Activated T-cell treated with anti-CD3 and anti-CD28 coated beads, Interleukin-2, amount 50 U/mL, for 4 hours (primary cell): ENCODE data around the gene NPTXR. TPM values are rescaled to one million over a fixed set of nuclear protein-coding genes. Genes with fewer than 3 reads are reported as not detected.

ENCODE experiments used
- ATAC-seq, 2 donors: fragments of 200-7000 bp; cut with Tn5 transposase; one replicate each; pipeline ENCODE4 v1.10.0; 2021
- DNase-seq: peaks from one replicate; pipeline ENCODE4 v3.0.0-alpha.2; 2020
- H3K27me3 Mint-ChIP-seq: one replicate; pipeline ENCODE4 v1.8.0; 2021; ENCODE audit warnings: low read depth, mixed read lengths
- H3K36me3 Mint-ChIP-seq: one replicate; pipeline ENCODE4 v1.8.0; 2022; ENCODE audit warnings: mixed read lengths; ENCODE audit not compliant: insufficient read depth
- H3K4me1 Mint-ChIP-seq: one replicate; pipeline ENCODE4 v1.8.0; 2021; ENCODE audit warnings: low read depth, mixed read lengths
- H3K4me3 Mint-ChIP-seq: one replicate; pipeline ENCODE4 v1.8.0; 2021; ENCODE audit warnings: mild to moderate bottlenecking, moderate library complexity, mixed read lengths
- H3K9me3 Mint-ChIP-seq: one replicate; pipeline ENCODE4 v1.8.0; 2021; ENCODE audit warnings: mixed read lengths
- total RNA-seq, 3 donors: library from RNA; stranded (reverse); gene quantifications; one replicate each; pipeline ENCODE4 v1.2.1, GENCODE V29; 2021

The NPTXR gene
- total RNA-seq, 3 donors from 2014 or later = 2.0 to 2.5 (median 2.2) TPM

DNA sequence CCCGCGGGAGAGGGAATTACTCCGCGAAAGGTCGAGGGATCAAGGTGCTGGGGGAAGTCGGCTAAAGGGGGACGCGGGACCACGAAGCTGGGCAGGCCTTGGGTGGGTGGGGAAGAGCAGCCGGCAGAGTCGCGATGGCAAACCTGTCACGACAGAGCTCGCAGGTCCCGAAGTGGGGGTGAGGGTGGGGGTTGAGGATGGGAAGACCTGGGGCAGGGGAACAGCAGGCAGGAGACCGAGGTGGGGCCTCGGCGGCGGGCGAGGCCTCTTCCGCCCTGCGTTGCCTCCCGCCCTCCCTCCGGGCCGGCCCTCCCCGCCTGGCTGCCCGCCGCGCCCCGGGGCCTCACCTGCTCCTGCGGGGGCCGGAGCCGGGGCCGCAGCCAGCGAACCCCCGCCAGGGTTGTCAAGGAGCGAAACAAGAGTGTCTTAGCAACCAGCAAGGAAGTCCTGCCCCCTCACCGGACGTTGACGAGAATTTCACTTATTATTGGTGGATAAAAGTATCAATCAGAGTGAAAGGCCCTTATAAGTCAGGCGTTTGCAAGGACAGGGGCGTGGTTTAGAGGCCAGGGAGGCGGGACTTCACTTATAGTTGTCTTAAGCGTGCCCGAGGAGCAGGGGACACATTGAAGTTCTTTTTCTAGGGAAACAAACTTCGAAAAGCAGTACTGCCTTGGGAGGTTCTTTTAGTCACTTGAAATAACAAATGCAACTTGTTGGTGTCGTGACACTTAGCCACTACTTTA lies 49.9 kb downstream of the NPTXR start, which contains the start of gene DNAL4:
Gene DNAL4, minus strand, starts transcription at position 423 of the 746 bp plus-strand sequence. CDS start 11,412 bp downstream, outside the sequence.
- peak within 1 kb of the TSS; percentile 89 for H3K4me3 Mint-ChIP-seq
- H3K27me3 Mint-ChIP-seq = peaks cover 13% of the 10 kb centered on the region
- H3K36me3 Mint-ChIP-seq = peaks cover 2% of the 10 kb centered on the region
- ATAC-seq = peak; percentile 97 to 99
- H3K4me1 Mint-ChIP-seq = peaks cover 24% of the 10 kb centered on the region
- peak; percentile 88 for DNase-seq
- peaks cover 2% of the 10 kb centered on the region for H3K9me3 Mint-ChIP-seq

- peaks cover 18% of the 10 kb centered on the region for H3K4me1 Mint-ChIP-seq
- H3K27me3 Mint-ChIP-seq = peaks cover 10% of the 10 kb centered on the region
- no peaks in the 10 kb centered on the region for H3K9me3 Mint-ChIP-seq
- H3K4me3 Mint-ChIP-seq = peak overlapping the region; percentile 89
- no peak for DNase-seq
- no peak for ATAC-seq
- no peaks in the 10 kb centered on the region for H3K36me3 Mint-ChIP-seq
These were observed 50.5 kb downstream of the NPTXR start for GRCh38 chr22:38793317-38793716.

DNA sequence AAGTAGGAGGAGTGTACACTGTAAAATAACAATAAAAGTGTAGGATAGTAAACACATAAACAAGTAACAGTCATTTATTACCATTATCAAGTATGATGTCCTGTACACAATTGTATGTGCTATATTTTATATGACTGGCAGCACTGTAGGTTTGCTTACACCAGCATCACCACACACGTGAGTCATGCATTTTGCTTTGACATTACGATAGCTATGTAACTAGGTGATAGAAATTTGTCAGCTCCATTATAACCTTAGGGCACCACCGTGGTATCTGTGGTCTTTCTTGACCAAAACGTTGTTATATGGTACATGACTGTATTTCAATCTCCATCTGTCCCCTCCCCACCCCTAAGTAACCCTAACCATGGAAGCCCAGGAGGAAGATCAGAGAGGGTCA lies 51.0 kb downstream of the NPTXR start:
- no peaks in the 10 kb centered on the region for H3K9me3 Mint-ChIP-seq
- no peaks in the 10 kb centered on the region for H3K36me3 Mint-ChIP-seq
- ATAC-seq (peak in 1 of 2 donors; percentile 36), DNase-seq (no peak)
- H3K4me3 Mint-ChIP-seq = peak overlapping the region; percentile 89
- H3K27me3 Mint-ChIP-seq = peaks cover 10% of the 10 kb centered on the region
- H3K4me1 Mint-ChIP-seq = peaks cover 14% of the 10 kb centered on the region

DNA sequence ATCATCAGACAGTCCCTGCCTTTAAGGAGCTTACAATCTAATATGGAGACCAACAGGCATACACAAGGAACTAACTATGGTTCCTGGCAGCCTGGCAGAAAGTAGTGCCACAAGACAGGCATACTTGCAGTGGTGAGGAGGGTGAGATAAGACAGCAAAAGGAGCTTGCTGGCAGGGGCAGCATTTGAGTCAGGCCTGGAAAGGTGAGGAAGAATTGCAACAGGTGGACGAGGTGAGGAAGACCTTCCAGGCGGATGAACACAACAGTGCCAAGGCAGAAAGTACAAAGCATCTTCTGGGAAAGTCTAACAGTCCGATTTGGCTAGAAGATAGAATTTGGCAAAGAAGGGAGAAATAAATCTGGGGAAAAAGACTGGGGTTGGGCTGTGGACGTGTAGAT lies 54.2 kb downstream of the NPTXR start:
- no peaks in the 10 kb centered on the region for H3K9me3 Mint-ChIP-seq
- H3K4me1 Mint-ChIP-seq = peaks cover 13% of the 10 kb centered on the region
- peaks cover 2% of the 10 kb centered on the region for H3K36me3 Mint-ChIP-seq
- no peaks in the 10 kb centered on the region for H3K27me3 Mint-ChIP-seq
- no peak for ATAC-seq
- DNase-seq = no peak
- H3K4me3 Mint-ChIP-seq = no peak overlapping the region

DNA sequence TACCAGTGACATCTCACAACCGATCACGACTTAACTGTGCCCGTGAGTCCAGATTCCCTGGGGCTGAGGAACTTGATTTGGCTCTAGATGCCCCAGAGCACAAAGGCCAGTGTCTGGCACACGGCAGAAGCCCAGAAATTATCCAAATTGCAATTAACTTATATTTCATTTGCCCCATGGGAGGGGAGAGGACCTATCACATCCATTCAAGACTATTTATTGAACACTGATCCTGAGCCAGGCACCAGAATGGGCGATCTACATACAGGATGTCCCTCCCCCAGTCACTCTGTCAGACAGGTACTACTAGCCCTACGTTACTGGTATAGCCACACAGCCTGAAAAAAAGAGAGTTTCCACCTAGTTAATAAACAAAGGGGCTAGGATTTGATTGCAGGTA lies 55.0 kb downstream of the NPTXR start:
- H3K36me3 Mint-ChIP-seq = peaks cover 4% of the 10 kb centered on the region
- ATAC-seq (no peak), DNase-seq (no peak)
- H3K4me1 Mint-ChIP-seq = peaks cover 7% of the 10 kb centered on the region
- H3K9me3 Mint-ChIP-seq = no peaks in the 10 kb centered on the region
- no peaks in the 10 kb centered on the region for H3K27me3 Mint-ChIP-seq
- H3K4me3 Mint-ChIP-seq = no peak overlapping the region

DNA sequence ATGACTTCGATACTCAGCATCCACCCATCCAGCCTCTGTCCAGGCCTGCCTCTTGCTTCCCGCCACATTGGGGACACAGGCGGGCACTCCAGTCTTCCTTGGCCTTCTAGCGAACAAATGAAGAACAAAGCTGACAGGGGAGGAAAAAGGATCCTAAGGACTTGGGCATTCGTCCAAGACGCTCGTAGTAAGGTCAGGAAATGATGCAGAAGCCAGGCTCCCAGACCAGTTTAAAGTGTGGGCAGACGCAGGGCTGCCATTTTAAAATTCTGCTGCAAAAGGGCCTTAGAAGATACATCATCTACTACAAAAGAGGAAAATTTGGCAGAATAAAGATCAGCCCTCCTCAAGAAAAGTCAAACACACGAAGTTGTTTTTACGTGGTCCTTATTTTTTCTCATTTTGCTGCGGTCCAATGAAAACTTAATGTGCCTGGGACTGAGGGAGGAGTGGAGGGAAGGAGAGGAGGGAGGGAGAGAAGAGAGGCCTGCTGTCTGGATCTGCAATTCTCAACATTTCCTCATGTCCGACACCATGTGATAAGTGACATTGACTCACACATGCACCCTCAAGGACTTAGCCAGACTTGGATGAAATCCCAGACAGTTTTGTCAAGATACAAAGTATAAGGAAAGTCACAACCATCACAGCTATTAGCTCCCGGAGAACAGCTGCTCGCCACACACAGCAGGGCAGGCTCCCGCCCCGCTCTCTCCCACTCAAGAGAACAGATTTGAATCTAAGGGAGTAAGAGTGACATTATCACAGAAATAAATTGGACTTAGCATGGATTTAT lies 55.6 kb downstream of the NPTXR start:
- no peak for ATAC-seq
- no peak overlapping the region for H3K4me3 Mint-ChIP-seq
- H3K27me3 Mint-ChIP-seq = no peaks in the 10 kb centered on the region
- H3K4me1 Mint-ChIP-seq = peaks cover 5% of the 10 kb centered on the region
- no peaks in the 10 kb centered on the region for H3K9me3 Mint-ChIP-seq
- H3K36me3 Mint-ChIP-seq = peaks cover 4% of the 10 kb centered on the region
- DNase-seq = no peak

GRCh38 chr22:38786631-38787030 lies 57.2 kb downstream of the NPTXR start:
- Mint-ChIP-seq H3K4me1 (no peaks in the 10 kb centered on the region), H3K9me3 (no peaks in the 10 kb centered on the region), H3K36me3 (peaks cover 7% of the 10 kb centered on the region), H3K4me3 (no peak overlapping the region), H3K27me3 (no peaks in the 10 kb centered on the region)
- DNase-seq (no peak), ATAC-seq (no peak)

- Mint-ChIP-seq H3K9me3 (no peaks in the 10 kb centered on the region), H3K36me3 (peaks cover 10% of the 10 kb centered on the region), H3K4me3 (no peak overlapping the region), H3K27me3 (no peaks in the 10 kb centered on the region), H3K4me1 (no peaks in the 10 kb centered on the region)
- DNase-seq = no peak
- no peak for ATAC-seq
These were observed 59.0 kb downstream of the NPTXR start for GRCh38 chr22:38784856-38785255.

- ATAC-seq (no peak), DNase-seq (no peak)
- Mint-ChIP-seq H3K9me3 (no peaks in the 10 kb centered on the region), H3K36me3 (peaks cover 11% of the 10 kb centered on the region), H3K4me1 (no peaks in the 10 kb centered on the region), H3K27me3 (no peaks in the 10 kb centered on the region), H3K4me3 (no peak overlapping the region)
These were observed 59.8 kb downstream of the NPTXR start for GRCh38 chr22:38784035-38784434.

DNA sequence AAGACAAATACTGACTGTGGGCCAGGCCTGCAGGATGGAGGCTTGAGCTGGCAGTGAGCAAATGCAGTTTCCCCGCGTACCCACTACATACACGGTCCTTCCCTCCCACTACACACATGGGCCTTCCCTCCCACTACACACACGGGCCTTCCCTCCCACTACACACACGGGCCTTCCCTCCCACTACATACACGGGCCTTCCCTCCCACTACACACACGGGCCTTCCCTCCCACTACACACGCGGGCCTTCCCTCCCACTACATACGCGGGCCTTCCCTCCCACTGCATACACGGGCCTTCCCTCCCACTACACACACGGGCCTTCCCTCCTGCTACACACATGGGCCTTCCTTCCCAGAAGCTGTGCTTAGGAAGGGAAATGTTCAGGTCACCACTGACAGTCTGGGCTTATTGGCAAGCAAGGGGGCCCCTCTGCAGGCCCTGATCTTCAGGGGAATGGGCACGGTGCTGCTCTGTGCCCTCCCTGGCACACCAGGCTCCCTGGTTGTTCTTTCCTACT lies 60.7 kb downstream of the NPTXR start:
- Mint-ChIP-seq H3K36me3 (peaks cover 12% of the 10 kb centered on the region), H3K9me3 (no peaks in the 10 kb centered on the region), H3K27me3 (no peaks in the 10 kb centered on the region), H3K4me1 (no peaks in the 10 kb centered on the region), H3K4me3 (no peak overlapping the region)
- ATAC-seq (no peak), DNase-seq (no peak)

DNA sequence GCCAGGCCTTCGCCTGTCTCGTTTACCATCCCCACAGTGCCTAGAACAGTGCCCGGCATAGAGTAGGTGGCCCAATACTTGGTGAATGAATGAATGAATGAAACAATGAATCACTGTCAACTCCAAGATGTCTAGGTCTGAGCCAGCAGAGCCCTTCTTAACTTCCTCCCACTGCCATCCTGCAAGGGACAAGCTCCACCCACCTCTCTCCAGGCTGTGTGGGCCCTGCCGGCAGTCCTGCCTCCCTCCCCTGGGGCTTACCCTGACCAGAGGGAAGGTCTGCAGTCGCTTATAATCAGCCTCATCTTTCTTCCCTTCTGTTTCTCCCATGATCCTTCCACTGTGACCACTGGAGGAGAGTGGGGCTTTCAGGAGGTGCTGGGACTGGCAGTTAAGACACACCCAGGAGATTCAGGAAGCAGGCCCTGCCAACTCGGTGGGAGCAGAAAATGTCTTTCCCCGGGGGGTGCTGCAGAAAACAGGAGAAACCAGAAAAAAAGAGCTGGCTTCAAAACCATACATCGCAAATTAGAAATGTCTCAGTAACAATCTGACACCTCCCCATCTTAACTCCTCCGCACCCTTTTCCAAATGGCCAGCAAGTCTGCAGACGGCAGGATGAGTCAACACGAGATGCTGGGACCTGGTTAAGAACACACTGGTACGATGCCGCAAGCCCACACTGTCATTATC lies 61.3 kb downstream of the NPTXR start:
- Mint-ChIP-seq H3K9me3 (no peaks in the 10 kb centered on the region), H3K27me3 (no peaks in the 10 kb centered on the region), H3K4me1 (no peaks in the 10 kb centered on the region), H3K4me3 (no peak overlapping the region), H3K36me3 (peaks cover 12% of the 10 kb centered on the region)
- ATAC-seq (peak in 1 of 2 donors; percentile 38), DNase-seq (no peak)

DNA sequence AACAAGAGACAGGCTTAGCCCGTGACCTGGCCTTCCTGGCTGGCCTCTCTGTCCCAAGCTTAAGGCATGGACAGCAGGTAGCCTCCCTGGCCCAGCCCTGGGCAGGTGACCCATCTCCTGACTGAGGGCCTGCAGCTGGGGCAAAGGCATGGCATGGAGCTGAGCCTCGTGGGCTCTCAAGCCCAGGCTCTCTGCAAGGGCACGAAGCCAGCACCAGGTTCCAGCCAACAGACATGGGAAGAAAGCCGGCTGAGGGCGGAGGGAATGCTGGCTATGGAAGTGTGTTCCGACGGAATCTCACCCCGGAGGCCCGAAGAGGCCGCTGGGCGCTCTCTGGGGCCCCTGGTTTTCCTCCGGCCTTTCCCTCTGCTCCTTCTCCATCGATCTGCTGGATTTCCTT lies 62.8 kb downstream of the NPTXR start:
- Mint-ChIP-seq H3K4me3 (no peak overlapping the region), H3K9me3 (no peaks in the 10 kb centered on the region), H3K4me1 (no peaks in the 10 kb centered on the region), H3K36me3 (peaks cover 12% of the 10 kb centered on the region), H3K27me3 (no peaks in the 10 kb centered on the region)
- ATAC-seq (no peak), DNase-seq (no peak)

DNA sequence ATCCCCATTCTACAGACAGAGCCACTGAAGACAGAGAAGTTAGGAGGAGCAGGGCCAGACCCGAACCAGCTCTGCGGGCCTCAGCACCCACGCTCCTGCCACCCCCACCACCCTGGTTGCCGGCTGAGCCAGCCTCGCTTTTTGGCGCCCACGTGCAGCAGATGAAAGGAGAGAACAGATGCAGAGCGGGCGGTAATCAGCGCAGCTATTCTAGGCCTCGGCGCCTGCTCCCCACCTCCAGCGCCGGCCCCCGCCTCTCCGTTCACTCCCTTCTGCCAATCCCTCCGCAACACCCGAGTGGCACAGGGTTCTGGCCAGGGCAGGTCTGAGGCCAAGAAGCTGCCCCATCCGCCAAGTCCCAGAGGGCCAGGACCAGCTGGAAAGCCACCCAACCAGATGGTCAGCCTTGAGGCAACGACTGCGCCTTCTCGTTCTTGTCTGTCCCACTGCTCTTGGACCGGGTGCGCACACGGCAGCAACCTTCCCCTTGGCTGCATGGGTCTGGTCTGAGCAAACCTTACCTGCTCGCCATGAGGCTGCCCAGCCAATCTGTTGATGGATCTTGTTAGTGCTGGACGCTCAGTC lies 66.6 kb downstream of the NPTXR start:
- ATAC-seq = no peak
- peaks cover 8% of the 10 kb centered on the region for H3K36me3 Mint-ChIP-seq
- no peaks in the 10 kb centered on the region for H3K9me3 Mint-ChIP-seq
- H3K27me3 Mint-ChIP-seq = no peaks in the 10 kb centered on the region
- no peak overlapping the region for H3K4me3 Mint-ChIP-seq
- DNase-seq = no peak
- peaks cover 3% of the 10 kb centered on the region for H3K4me1 Mint-ChIP-seq

DNA sequence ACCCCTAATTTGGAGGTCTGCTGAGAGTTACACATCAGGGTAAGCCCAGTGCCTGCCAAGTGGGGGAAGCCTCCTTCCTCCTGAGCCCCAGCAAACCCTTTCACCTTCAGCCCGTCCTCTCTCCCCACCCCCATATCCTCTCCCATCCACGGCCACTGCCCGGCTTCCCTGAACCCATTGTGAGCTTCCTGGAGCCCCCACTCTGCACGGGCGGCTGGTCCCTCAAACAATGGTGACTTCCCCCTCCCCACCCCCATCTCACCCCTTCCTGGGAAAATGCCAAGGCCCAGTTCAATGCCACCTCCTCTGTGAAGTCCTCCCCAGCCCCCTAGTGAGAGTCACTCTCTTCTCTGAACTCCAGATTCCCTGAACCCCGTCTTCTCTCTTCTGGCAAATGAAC lies 67.7 kb downstream of the NPTXR start:
- DNase-seq (no peak), ATAC-seq (no peak)
- H3K27me3 Mint-ChIP-seq = no peaks in the 10 kb centered on the region
- H3K4me1 Mint-ChIP-seq = peaks cover 3% of the 10 kb centered on the region
- H3K36me3 Mint-ChIP-seq = peaks cover 2% of the 10 kb centered on the region
- no peak overlapping the region for H3K4me3 Mint-ChIP-seq
- no peaks in the 10 kb centered on the region for H3K9me3 Mint-ChIP-seq
